OCI-LY1 (cell line): ENCODE results near the gene KIAA0040.
"Not testable (repeated sequence)": the region's sequence is repeated elsewhere in the genome, so short reads cannot be mapped to it uniquely, and the experiment has no call there.

Source experiments
- EZH2 ChIP-seq: fragments of 200-600 bp; sonication (generic), shearing (Covaris generic); IDR thresholded peaks from 2 replicates; pipeline ENCODE4 v1.8.0; 2017; ENCODE audit warnings: borderline replicate concordance, mixed run types, mild to moderate bottlenecking, antibody characterized with exemption, low read length, moderate library complexity, mixed read lengths
- TF ChIP-seq, protein P1 (sequence below): fragments of 200-600 bp; sonication (generic), shearing (Covaris generic); IDR thresholded peaks from 2 replicates; pipeline ENCODE4 v1.5.1; 2017; ENCODE audit warnings: mild to moderate bottlenecking, antibody characterized with exemption, low read length, moderate library complexity, mixed read lengths

DNA sequence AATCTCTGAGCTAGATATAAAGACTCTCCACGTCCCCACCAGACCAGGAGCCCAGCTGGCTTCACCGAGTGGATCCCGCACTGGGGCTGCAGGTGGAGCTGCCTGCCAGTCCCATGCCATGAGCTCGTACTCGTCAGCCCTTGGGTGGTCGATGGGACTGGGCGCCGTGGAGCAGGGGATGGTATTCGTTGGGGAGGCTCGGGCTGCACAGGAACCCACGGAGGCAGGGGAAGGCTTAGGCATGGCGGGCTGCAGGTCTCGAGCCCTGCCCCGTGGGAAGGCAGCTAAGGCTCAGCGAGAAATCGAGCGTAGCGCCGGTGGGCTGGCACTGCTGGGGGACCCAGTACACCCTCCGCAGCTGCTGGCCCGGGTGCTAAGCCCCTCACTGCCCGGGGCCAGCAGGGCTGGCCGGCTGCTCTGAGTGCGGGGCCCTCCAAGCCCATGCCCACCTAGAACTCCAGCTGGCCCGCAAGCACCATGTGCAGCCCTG, 84.2 kb downstream of the KIAA0040 start:
- TF ChIP-seq, protein P1, sequence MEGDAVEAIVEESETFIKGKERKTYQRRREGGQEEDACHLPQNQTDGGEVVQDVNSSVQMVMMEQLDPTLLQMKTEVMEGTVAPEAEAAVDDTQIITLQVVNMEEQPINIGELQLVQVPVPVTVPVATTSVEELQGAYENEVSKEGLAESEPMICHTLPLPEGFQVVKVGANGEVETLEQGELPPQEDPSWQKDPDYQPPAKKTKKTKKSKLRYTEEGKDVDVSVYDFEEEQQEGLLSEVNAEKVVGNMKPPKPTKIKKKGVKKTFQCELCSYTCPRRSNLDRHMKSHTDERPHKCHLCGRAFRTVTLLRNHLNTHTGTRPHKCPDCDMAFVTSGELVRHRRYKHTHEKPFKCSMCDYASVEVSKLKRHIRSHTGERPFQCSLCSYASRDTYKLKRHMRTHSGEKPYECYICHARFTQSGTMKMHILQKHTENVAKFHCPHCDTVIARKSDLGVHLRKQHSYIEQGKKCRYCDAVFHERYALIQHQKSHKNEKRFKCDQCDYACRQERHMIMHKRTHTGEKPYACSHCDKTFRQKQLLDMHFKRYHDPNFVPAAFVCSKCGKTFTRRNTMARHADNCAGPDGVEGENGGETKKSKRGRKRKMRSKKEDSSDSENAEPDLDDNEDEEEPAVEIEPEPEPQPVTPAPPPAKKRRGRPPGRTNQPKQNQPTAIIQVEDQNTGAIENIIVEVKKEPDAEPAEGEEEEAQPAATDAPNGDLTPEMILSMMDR: not testable (repeated sequence)
- not testable (repeated sequence) for TF ChIP-seq EZH2
